Measurements from ENCODE around the gene MYL9. TPM values are rescaled to one million over a fixed set of nuclear protein-coding genes. Genes with fewer than 3 reads are reported as not detected.

The MYL9 gene
- total RNA-seq, 4 donors from 2014 or later = 18.5 to 1,447 (median 245) TPM

- TF ChIP-seq POLR2A (IDR thresholded peaks at IDR 0.05) = no peak
- TF ChIP-seq, protein P1, sequence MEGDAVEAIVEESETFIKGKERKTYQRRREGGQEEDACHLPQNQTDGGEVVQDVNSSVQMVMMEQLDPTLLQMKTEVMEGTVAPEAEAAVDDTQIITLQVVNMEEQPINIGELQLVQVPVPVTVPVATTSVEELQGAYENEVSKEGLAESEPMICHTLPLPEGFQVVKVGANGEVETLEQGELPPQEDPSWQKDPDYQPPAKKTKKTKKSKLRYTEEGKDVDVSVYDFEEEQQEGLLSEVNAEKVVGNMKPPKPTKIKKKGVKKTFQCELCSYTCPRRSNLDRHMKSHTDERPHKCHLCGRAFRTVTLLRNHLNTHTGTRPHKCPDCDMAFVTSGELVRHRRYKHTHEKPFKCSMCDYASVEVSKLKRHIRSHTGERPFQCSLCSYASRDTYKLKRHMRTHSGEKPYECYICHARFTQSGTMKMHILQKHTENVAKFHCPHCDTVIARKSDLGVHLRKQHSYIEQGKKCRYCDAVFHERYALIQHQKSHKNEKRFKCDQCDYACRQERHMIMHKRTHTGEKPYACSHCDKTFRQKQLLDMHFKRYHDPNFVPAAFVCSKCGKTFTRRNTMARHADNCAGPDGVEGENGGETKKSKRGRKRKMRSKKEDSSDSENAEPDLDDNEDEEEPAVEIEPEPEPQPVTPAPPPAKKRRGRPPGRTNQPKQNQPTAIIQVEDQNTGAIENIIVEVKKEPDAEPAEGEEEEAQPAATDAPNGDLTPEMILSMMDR (IDR thresholded peaks at IDR 0.05) = no peak
- peak; percentile 46 to 77 for DNase-seq
- no peaks in the 10 kb centered on the region for H3K36me3 ChIP-seq
Observed at GRCh38 chr20:36579996-36580545, 38.8 kb downstream of the MYL9 start.

DNA sequence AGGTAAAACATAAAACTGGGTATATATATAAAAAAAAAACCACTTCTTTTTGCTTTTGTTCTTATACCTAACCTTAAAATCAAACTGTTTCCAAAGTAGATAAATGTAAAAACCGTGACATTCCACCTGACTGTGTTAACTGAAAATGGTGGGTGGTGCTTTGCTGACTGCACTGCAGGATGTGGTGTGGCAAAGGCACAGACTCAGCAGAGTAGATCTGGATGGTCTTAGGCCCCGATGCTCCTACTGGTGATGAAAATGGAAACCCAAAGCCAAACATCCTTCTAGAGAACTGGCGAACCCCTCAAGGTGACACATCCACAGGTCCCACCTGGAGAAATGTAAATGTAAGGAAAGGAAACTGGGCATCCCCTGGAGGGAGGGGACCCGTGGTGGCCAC is 41.0 kb downstream of the MYL9 start:
- TF ChIP-seq, protein P1 (IDR thresholded peaks at IDR 0.05) = no peak
- no peak for TF ChIP-seq POLR2A (IDR thresholded peaks at IDR 0.05)
- intact Hi-C loops (cut with DNase I; ENCODE audit: low total_unique reads) = no loop called here
- DNase-seq = no peak
- peaks cover 0 to under 1% of the 10 kb centered on the region in 2 donors for H3K4me1 ChIP-seq
- no peak overlapping the region for H3K27ac ChIP-seq
- H3K36me3 ChIP-seq = no peaks in the 10 kb centered on the region
- no peaks in the 10 kb centered on the region for H3K9me3 ChIP-seq
- no peaks in the 10 kb centered on the region for H3K27me3 ChIP-seq
- no peak overlapping the region for H3K4me3 ChIP-seq

More at GRCh38 chr20:36579996-36580545, 38.8 kb downstream of the MYL9 start:
- Histone ChIP-seq H3K9me3 (no peaks in the 10 kb centered on the region), H3K27me3 (no peaks in the 10 kb centered on the region), H3K27ac (peak overlapping the region; percentile 37 to 64), H3K4me3 (no peak overlapping the region), H3K4me1 (peaks cover 0 to 5% of the 10 kb centered on the region in 2 donors)
- intact Hi-C loops (cut with DNase I; ENCODE audit: low total_unique reads) = no loop called here

- H3K4me3 ChIP-seq = no peak overlapping the region
- H3K36me3 ChIP-seq = no peaks in the 10 kb centered on the region
- no peak for DNase-seq
- no peaks in the 10 kb centered on the region for H3K27me3 ChIP-seq
- H3K4me1 ChIP-seq = peaks cover 0 to 5% of the 10 kb centered on the region in 2 donors
- no peaks in the 10 kb centered on the region for H3K9me3 ChIP-seq
- no peak overlapping the region for H3K27ac ChIP-seq
- TF ChIP-seq, protein P1 (IDR thresholded peaks at IDR 0.05) = no peak
- no peak for TF ChIP-seq POLR2A (IDR thresholded peaks at IDR 0.05)
- intact Hi-C loops (cut with DNase I; ENCODE audit: low total_unique reads) = no loop called here
Observed at GRCh38 chr20:36582821-36583220, 41.5 kb downstream of the MYL9 start.

DNA sequence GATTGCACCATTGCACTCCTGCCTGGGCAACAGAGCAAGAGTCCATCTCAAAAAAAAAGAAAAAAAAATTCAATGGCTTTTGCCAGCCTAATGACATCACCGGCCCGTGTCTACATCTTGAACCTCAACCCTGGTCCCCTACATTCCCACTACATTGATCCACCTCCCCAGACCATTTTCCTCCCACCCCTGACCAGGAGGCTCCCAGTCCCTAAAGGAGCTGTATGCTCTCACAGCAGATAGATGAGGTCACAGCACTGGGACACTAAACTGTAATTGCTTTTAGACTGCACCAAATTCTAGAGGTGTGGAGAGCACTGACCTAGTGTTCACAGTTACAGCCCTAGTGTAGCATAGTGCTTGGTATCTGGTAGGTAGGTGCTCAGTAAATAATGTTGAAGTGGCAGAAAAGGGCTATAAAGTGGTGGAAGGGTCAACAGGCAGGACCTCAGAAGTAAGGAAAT is 42.7 kb downstream of the MYL9 start:
- TF ChIP-seq POLR2A (IDR thresholded peaks at IDR 0.05) = no peak
- TF ChIP-seq, protein P1 (IDR thresholded peaks at IDR 0.05) = no peak
- no peaks in the 10 kb centered on the region for H3K36me3 ChIP-seq
- H3K4me3 ChIP-seq = no peak overlapping the region
- DNase-seq = no peak
- no peaks in the 10 kb centered on the region for H3K9me3 ChIP-seq
- intact Hi-C loops (cut with DNase I; ENCODE audit: low total_unique reads) = no loop called here
- H3K27ac ChIP-seq = no peak overlapping the region
- H3K27me3 ChIP-seq = no peaks in the 10 kb centered on the region
- peaks cover 0 to 5% of the 10 kb centered on the region in 2 donors for H3K4me1 ChIP-seq

DNA sequence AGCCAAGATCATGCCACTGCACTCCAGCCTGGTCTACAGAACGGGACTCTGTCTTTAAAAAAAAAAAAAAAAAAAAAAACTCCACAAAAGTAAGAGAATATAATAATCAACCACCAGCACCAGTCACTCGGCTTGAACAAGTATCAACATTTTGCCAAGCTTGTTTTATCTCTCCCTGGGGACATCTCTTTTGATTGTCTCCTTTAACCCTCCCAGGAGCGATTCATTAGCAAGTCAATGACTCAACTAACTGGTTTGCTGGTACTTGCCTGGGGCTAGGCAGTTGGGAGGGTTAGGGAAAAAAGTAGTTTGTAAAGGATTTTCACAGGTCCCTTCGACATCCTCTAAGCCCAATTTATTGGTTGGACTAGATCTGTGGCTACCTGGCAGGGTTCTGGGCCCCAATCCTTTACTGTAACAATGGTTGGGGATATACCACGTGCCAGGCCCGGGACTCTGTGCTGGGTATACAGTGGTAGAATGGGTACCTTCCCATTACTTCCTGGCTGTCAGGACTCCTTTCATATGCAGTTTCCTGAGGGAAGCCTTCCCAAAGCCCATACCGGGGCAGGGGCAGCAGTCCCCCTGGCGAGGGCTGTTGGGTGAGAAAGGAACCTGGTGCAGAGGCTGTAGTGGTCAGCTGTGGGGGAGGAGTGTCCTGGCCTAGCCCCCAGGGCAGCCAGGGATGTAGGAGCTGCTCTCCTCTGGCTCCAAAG is 44.2 kb downstream of the MYL9 start:
- intact Hi-C loops (cut with DNase I; ENCODE audit: low total_unique reads) = no loop called here
- Histone ChIP-seq H3K27me3 (no peaks in the 10 kb centered on the region), H3K27ac (no peak overlapping the region), H3K4me3 (no peak overlapping the region), H3K9me3 (no peaks in the 10 kb centered on the region), H3K4me1 (peaks cover 0 to 5% of the 10 kb centered on the region in 2 donors), H3K36me3 (no peaks in the 10 kb centered on the region)
- DNase-seq = no peak
- TF ChIP-seq, protein P1 (IDR thresholded peaks at IDR 0.05) = no peak
- TF ChIP-seq POLR2A (IDR thresholded peaks at IDR 0.05) = no peak

Data from uterus (tissue), 4 donors.